Gastroesophageal sphincter (tissue), 3 donors: Measurements from ENCODE around the gene PLCL1.

Experiments
- CTCF ChIP-seq, 4 experiments: fragments of 200-600 bp in 2 of 4; fragments of 450-650 bp in 2 of 4; sonication (generic) in 1 of 4; IDR thresholded peaks; one replicate each; pipeline ENCODE4 v1.5.1; 2017 to 2019; ENCODE audit warnings: antibody characterized with exemption in 4 of 4, mild to moderate bottlenecking in 2 of 4, moderate library complexity in 2 of 4
- EP300 ChIP-seq: sonication (generic); formaldehyde crosslinking; IDR thresholded peaks from one replicate; pipeline ENCODE4 v1.6.1; 2017; ENCODE audit warnings: antibody characterized with exemption, mild to moderate bottlenecking
- POLR2A ChIP-seq, 2 donors: fragments of 450-650 bp; IDR thresholded peaks; one replicate each; pipeline ENCODE4 v1.6.1; 2017; ENCODE audit warnings: antibody characterized with exemption in 2 of 2, mild to moderate bottlenecking in 2 of 2, moderate library complexity in 1 of 2
- POLR2AphosphoS5 ChIP-seq: sonication (generic); formaldehyde crosslinking; IDR thresholded peaks from one replicate; pipeline ENCODE4 v1.6.1; 2017; ENCODE audit warnings: antibody characterized with exemption

GRCh38 chr2:198055716-198056115 lies 251.3 kb downstream of the PLCL1 start:
- no peak for TF ChIP-seq CTCF (IDR thresholded peaks at IDR 0.05)
- no peak for TF ChIP-seq POLR2A (IDR thresholded peaks at IDR 0.05)
- no peak for TF ChIP-seq POLR2AphosphoS5
- no peak for TF ChIP-seq EP300
